Measurements from ENCODE around the gene PRKCA. TPM values are rescaled to one million over a fixed set of nuclear protein-coding genes. Genes with fewer than 3 reads are reported as not detected.
"Not testable (repeated sequence)": the region's sequence is repeated elsewhere in the genome, so short reads cannot be mapped to it uniquely, and the experiment has no call there.

PRKCA gene
- total and polyA plus RNA-seq, 9 of the 15 experiments (the other 6 are each of a cell fraction or from before 2014, with no cell fraction given) = 3.2 to 33.0 (median 17.8) TPM

- intact Hi-C loops (cut with micrococcal nuclease) = loop anchor here (10.0 kb wide), 1 partner anchor 95 kb away; the partner anchor contains the start of gene PRKCA
- H3K9me1 ChIP-seq (ENCODE audit: control insufficient read depth, insufficient read depth, low read length); H3K4me1 ChIP-seq (replicated peaks in 1 of 2; ENCODE audit: control insufficient read depth in 2 of 2, insufficient read depth in 2 of 2, low read length in 2 of 2); BruUV-seq (replicated peaks); H3K4me2 ChIP-seq (ENCODE audit: insufficient read depth, low read length); H3K9me3 ChIP-seq (replicated peaks; ENCODE audit: control insufficient read depth, insufficient read depth, low read depth, low read length); H3K4me3 ChIP-seq; CTCF ChIA-PET (ENCODE audit: low intra/inter-chr PET ratio); H3K27me3 ChIP-seq (ENCODE audit: control insufficient read depth in 2 of 2, insufficient read depth in 2 of 2, low read length in 2 of 2); H3K27ac ChIP-seq (ENCODE audit: extremely low read depth, low read depth, low read length); FAIRE-seq; H3K36me3 ChIP-seq (ENCODE audit: control insufficient read depth, insufficient read depth, low read length); H2AFZ ChIP-seq (ENCODE audit: low read depth, low read length); POLR2A ChIA-PET; DNase-seq (ENCODE audit: extremely low read depth in 1 of 4, low spot score in 3 of 4); ATAC-seq; H3K9ac ChIP-seq (ENCODE audit: insufficient read depth in 1 of 2, low read depth in 2 of 2, low read length in 2 of 2); in situ Hi-C loops (cut with MboI): not testable (repeated sequence)
- WGBS (ENCODE audit: insufficient coverage, low coverage, missing lambda C conversion rate) = 81% methylated on average over 8 of the region's 11 CpGs
- H3K79me2 ChIP-seq (ENCODE audit: control insufficient read depth, insufficient read depth, low read length) = peaks cover 24% of the 10 kb centered on the region
- H4K20me1 ChIP-seq (replicated peaks; ENCODE audit: control insufficient read depth, insufficient read depth, low read length) = peaks cover 15% of the 10 kb centered on the region; the same call in 1 of the 2 replicates
These were observed 97.8 kb downstream of the PRKCA start for GRCh38 chr17:66400041-66400688.

DNA sequence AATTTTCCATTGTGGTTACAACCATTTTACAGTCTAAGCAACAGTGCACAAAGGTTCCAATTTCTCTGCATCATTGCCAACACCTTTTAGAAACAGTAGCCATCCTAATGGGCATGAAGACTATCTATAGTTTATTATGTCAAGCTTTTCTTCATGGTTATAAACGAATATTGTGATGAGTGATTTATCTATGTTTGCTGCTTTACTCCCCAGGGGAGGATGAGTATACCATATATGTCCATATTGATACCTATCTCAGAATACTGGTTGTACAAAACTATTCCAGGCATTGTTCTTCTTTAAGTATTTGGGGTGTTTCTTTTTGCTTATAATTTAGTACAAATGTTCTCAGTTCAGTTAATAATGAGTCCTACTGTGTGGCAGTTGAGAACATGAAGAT lies 98.3 kb downstream of the PRKCA start:
- in situ Hi-C loops (cut with MboI) (no loop called here), intact Hi-C loops (cut with micrococcal nuclease) (loop anchor here (10.0 kb wide), 1 partner anchor 96 kb away; the partner anchor contains the start of gene PRKCA)
- FAIRE-seq (no peak), ATAC-seq (no peak), DNase-seq (ENCODE audit: extremely low read depth in 1 of 4, low spot score in 3 of 4) (no peak)
- Histone ChIP-seq H4K20me1 (replicated peaks; ENCODE audit: control insufficient read depth, insufficient read depth, low read length) (peaks cover 17% of the 10 kb centered on the region; the same call in 1 of the 2 replicates), H3K27ac (ENCODE audit: extremely low read depth, low read depth, low read length) (no peak overlapping the region), H3K9ac (ENCODE audit: insufficient read depth in 1 of 2, low read depth in 2 of 2, low read length in 2 of 2) (no peak overlapping the region), H3K9me3 (replicated peaks; ENCODE audit: control insufficient read depth, insufficient read depth, low read depth, low read length) (no peaks in the 10 kb centered on the region), H3K4me1 (replicated peaks in 1 of 2; ENCODE audit: control insufficient read depth in 2 of 2, insufficient read depth in 2 of 2, low read length in 2 of 2) (peaks cover 2 to 10% of the 10 kb centered on the region in 2 experiments; a peak in 3 of 5 replicates), H3K9me1 (ENCODE audit: control insufficient read depth, insufficient read depth, low read length) (no peaks in the 10 kb centered on the region), H3K4me2 (ENCODE audit: insufficient read depth, low read length) (no peak overlapping the region), H2AFZ (ENCODE audit: low read depth, low read length) (no peak overlapping the region), H3K4me3 (no peak overlapping the region), H3K27me3 (ENCODE audit: control insufficient read depth in 2 of 2, insufficient read depth in 2 of 2, low read length in 2 of 2) (no peaks in the 10 kb centered on the region), H3K36me3 (ENCODE audit: control insufficient read depth, insufficient read depth, low read length) (no peaks in the 10 kb centered on the region), H3K79me2 (ENCODE audit: control insufficient read depth, insufficient read depth, low read length) (peaks cover 24% of the 10 kb centered on the region)
- ChIA-PET POLR2A (interaction anchor here (0.7 kb wide), 1 partner anchor 19 kb away, joined by 3 read pairs; no protein-coding TSS in a partner anchor), CTCF (ENCODE audit: low intra/inter-chr PET ratio) (no interaction called here)
- BruUV-seq (replicated peaks) = no TSS peak
- 0% methylated on average over 1 of the region's 1 CpG for WGBS (ENCODE audit: insufficient coverage, low coverage, missing lambda C conversion rate)
- no peak for TF ChIP-seq SFPQ (IDR thresholded peaks at IDR 0.05; ENCODE audit: low read depth, low read length)
- no peak for TF ChIP-seq EWSR1 (IDR thresholded peaks at IDR 0.05; ENCODE audit: borderline replicate concordance, low read depth, partially characterized antibody)
- no peak for TF ChIP-seq E2F8 (IDR thresholded peaks at IDR 0.05; ENCODE audit: low read depth, partially characterized antibody)
- no peak for TF ChIP-seq ZNF511 (CRISPR knock-in tag; IDR thresholded peaks at IDR 0.05)
- peak in 1 of 2 experiments; percentile 60; a peak in 1 of 4 replicates for TF ChIP-seq SRF (CRISPR knock-in tag; IDR thresholded peaks at IDR 0.05)
- no peak for TF ChIP-seq GATAD2A (IDR thresholded peaks at IDR 0.05)
- no peak for TF ChIP-seq NFRKB (IDR thresholded peaks at IDR 0.05; ENCODE audit: low read depth)
- peak; percentile 72 for TF ChIP-seq MEIS2 (IDR thresholded peaks at IDR 0.05; ENCODE audit: partially characterized antibody)

All from K562 (cell line).